LNCaP clone FGC (cell line): Measurements from ENCODE around the gene SCAF11.

ENCODE experiments used
- DNase-seq: peaks from one replicate; pipeline ENCODE4 v3.0.0-alpha.2; 2011; ENCODE audit warnings: low read depth
- H3K4me3 ChIP-seq: 2 replicates; pipeline ENCODE4 v1.5.1; 2011; ENCODE audit warnings: mild to moderate bottlenecking, low read depth, low read length, control low read depth
- TF ChIP-seq, protein P1 (sequence below): IDR thresholded peaks from 2 replicates; pipeline ENCODE4 v1.5.1; 2012; ENCODE audit warnings: mild to moderate bottlenecking; ENCODE audit not compliant: control insufficient read depth, insufficient read depth; ENCODE audit errors: extremely low read depth

The SCAF11 gene

DNA sequence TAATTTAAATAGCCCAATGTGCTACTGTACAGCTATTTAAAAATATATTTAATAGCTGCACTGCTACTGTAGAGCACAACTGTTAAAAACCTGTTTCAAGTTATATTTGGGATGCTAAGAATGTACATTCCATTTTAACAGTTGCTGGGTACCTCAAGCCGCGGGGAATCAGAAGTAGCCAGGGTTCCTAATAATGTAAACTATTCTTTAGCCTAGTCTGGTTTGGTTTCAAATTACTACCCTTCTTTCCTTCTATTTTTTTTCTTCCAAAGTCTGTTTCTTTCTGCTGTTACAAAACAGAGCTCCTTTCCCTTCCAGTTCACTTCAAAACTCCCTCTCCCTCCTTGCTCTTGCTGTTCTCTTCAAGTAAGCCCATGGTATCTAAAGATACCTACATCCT is 21.3 kb downstream of the SCAF11 start:
- TF ChIP-seq, protein P1, sequence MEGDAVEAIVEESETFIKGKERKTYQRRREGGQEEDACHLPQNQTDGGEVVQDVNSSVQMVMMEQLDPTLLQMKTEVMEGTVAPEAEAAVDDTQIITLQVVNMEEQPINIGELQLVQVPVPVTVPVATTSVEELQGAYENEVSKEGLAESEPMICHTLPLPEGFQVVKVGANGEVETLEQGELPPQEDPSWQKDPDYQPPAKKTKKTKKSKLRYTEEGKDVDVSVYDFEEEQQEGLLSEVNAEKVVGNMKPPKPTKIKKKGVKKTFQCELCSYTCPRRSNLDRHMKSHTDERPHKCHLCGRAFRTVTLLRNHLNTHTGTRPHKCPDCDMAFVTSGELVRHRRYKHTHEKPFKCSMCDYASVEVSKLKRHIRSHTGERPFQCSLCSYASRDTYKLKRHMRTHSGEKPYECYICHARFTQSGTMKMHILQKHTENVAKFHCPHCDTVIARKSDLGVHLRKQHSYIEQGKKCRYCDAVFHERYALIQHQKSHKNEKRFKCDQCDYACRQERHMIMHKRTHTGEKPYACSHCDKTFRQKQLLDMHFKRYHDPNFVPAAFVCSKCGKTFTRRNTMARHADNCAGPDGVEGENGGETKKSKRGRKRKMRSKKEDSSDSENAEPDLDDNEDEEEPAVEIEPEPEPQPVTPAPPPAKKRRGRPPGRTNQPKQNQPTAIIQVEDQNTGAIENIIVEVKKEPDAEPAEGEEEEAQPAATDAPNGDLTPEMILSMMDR: no peak
- DNase-seq: no peak
- no peak overlapping the region for H3K4me3 ChIP-seq

DNA sequence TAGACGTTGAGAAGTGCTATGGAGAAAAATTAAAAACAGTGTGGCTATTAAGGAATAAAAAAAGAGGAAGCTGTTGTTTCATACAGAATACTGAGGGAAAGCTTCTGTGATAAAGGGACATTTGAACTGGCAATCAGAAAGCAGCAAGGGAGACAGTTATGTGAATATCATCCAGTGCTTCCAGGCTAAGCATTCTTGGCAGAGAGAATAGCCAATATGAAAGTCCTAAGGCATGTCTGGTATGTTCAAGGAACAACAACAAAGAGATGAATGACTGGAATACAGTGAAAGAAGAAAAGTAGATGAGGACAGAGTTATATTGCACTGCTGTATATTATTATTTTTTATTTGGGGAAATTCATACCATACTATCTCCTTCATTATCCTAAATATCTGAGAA is 23.9 kb downstream of the SCAF11 start:
- no peak for DNase-seq
- TF ChIP-seq, protein P1: no peak
- H3K4me3 ChIP-seq: no peak overlapping the region

DNA sequence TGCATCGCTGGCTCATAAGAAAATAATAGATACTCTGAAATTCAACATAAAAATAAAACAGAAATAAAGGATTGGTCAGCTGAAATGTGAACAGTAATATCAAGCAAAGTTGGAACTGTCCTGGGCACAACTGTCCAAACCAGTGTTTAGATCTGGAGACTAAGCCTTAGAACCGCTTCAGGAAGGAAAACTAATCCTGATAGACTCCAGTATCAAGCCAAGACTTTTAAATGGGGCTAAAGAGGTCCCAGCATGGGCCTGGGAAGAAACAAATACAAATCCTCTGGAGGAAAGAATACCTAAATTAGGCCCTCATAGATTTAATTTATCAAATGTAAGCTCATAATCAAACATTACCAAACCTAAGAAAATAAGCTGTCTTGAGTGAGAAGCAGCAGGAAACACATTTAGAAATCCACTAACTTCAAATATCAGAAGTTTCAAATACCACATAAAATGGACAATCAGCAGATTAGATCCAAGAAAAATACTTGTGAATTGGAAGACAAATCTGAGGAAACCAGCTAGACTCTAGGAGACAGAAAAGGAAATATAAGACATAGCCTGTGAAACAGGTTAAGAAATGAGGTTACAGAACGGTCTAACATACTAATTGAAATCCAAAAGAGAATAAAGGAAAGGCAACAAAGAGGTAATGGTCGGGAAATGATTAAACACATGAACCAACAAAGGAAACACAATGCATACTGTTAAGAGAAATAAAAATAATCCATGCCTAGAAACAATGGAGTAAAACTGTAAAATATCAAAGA is 27.6 kb downstream of the SCAF11 start:
- H3K4me3 ChIP-seq: no peak overlapping the region
- TF ChIP-seq, protein P1: no peak
- no peak for DNase-seq

DNA sequence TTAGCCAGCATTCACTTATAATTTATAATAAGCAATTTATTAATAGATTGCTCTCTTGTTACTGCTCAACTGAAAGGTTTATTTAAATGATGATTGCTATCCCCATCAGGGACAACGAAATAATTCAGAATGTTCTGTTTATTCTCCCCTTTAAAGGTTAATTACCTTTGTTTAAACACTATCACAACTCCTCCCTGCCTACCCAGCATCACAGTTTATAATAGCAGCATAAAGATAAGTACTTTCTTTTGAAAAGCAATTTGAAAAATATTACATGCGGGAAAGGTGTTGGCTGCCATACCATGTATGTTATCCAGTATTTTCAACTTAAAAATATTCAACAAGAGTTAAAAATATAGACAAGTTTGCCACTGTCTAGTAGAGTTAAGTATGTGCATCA is 30.6 kb downstream of the SCAF11 start:
- DNase-seq: no peak
- TF ChIP-seq, protein P1: no peak
- no peak overlapping the region for H3K4me3 ChIP-seq

DNA sequence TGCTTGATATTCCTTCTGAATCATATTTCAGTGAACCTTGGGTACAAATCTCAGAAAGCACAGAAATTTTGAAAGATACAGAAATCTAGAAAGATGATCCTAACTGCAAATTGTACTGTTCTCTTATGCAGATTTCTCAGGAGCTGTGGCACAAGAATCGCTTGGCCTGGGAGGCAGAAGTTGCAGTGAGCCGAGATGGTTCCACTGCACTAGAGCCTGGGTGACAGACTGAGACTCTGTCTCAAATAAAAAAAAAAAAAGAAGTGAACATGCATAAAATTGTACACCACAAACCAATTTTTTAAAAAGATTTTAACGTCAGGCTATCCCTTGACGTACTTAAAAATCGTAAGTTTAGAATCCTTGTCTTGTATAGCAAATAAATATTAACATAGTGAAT is 31.3 kb downstream of the SCAF11 start:
- no peak for DNase-seq
- TF ChIP-seq, protein P1: no peak
- no peak overlapping the region for H3K4me3 ChIP-seq

DNA sequence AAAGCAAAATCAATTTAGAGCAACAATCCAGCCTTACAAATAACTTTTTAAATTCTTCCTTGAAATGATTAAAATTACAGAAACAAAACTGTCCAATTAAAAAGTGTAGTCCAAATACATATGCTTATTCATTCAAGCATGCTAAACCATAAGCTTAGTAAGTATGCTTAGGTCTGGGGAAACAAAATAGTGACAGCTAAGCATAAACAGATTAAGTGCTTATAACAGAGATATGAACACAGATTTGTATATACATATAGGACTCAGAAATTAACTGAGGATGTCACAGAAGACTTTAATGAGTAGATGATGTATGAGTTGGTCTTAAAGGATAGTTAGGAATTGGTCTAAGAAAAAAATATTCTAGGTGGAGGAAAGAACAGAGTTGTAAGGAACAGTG is 41.8 kb downstream of the SCAF11 start:
- DNase-seq: no peak
- TF ChIP-seq, protein P1: no peak
- no peak overlapping the region for H3K4me3 ChIP-seq

DNA sequence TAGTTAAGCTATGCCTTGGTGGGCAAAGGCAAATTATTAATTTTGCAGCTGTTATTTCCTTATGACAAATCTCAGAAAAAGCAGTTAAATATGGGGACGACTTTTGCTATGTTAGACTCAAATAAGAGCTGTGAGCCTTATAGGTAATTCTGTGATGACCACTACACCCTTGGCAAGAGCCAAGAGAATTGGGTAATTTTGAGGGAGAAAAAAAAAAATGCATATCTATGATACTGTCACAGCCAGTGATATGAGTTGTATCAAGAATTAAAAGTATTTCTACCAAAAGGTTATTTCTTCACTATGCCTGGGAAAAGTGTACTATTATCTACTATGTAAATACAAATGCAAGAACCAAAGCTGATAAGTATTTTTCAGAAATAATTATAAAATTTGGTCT is 43.9 kb downstream of the SCAF11 start:
- TF ChIP-seq, protein P1: no peak
- no peak for DNase-seq
- H3K4me3 ChIP-seq: no peak overlapping the region
